Ecto neural progenitor cell (in vitro differentiated cells): ENCODE data around the gene CTNND2.

Source experiments
- DNase-seq: peaks from one replicate; pipeline ENCODE4 v3.0.0-alpha.2; 2018; ENCODE audit warnings: low spot score

The CTNND2 gene

DNA sequence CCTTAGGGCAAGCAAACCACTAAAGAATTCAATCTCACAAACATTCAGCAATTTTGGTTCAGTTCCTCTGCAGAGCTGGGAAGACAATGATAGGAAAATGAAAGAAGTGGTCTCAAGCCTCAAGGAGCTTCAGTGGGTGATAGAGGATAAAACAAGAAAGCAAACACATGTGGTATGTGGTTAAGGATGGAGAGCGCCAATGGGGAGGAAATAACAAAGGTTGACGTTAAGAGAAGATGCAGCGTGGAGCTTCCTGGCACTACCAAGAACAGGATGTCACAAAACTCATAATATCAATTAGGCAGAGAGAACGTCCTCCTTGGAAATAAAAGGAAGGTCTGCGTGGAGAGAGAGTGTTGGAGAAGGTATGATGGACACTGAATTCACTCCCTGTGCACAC, 731.8 kb downstream of the CTNND2 start:
- DNase-seq, result no peak

DNA sequence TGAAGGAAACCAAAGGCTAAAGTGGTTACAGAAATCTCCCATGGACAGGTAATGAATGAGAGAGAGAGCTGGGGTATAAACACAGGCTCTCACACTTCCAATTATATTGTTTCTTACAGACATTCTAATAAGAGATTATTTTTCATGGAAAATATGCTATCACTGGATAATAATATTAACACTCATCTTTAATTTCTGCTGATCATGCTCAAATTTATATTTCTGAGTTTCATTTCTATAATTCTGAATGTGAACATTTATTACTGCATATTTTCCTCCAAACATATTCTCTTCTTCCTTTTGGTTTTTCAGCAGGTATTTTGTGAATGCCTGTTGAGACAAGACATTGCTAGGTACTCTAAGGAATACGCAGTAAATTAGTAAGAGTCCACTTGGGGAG, 733.0 kb downstream of the CTNND2 start:
- DNase-seq, result no peak

DNA sequence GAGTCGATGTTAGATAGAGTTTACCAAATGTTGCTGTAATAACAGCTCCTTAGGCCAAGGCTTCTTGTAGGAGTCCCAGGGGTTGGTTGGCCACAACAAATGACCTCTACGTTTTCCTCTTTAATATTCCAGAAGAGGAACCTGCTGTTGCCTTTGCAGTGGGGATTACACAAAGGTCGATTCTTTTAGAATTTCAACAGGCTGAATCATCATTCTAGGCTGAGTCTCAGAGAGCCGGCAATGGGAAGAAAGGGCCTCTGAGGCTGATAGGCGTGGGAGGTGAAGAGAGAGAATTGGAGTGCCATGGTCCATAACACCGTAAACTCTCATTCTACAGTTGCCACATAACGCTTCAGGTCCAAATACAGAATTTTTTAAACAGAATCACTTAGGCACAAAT, 737.3 kb downstream of the CTNND2 start:
- DNase-seq, result no peak

DNA sequence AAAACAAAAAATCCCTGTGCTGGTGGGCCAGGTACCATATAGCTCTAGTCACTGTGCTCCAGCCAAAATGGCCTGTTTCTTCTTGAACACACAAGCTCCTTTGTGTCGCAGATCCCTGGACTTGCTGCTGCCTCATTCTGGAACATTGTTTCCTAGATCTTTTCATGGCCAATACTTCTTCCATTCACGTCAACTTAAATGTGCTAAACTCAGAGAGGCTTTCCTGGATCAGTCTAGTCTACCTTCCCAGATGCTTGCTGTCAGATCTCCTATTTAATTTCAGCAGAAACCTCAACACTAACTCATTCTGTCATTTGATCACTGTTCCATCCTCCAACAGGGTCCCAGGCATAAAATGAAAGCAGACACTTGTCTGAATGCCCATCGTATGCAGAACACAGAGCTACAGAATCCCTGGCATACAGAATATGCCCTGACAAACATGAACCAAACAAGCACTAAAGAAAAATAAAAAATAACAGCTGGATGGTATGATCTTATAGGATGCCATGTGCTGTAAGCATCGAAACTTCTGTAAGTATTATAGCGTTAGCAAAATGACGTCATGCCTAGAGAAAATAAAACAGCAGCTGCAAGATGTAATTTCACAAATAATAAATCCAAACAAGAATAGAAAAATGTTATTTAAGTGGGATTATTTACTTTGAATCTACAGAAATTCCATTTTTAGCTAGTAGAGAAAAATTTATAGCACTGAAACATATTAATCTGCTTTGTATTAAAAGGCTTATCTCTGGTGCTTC, 739.5 kb downstream of the CTNND2 start:
- DNase-seq, result no peak

DNA sequence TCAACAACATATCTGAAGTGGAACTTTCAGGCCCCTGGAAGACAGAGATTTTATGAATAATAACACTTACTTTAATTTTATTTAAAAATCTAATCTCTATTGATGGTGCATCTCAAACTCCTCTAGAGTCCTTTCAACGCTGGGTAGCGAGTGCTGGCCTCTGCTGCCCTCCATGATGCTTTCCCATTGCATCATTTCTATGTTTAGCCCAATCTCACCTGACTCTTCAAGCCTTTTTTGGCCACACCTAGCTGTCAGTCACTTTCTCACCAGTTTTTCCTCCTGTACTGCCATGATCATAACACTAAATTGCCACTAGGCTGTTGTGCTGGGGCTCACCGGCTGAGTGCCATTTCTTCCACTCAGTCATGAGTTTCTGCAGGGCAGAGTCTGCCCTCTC, 747.1 kb downstream of the CTNND2 start:
- DNase-seq, result no peak

DNA sequence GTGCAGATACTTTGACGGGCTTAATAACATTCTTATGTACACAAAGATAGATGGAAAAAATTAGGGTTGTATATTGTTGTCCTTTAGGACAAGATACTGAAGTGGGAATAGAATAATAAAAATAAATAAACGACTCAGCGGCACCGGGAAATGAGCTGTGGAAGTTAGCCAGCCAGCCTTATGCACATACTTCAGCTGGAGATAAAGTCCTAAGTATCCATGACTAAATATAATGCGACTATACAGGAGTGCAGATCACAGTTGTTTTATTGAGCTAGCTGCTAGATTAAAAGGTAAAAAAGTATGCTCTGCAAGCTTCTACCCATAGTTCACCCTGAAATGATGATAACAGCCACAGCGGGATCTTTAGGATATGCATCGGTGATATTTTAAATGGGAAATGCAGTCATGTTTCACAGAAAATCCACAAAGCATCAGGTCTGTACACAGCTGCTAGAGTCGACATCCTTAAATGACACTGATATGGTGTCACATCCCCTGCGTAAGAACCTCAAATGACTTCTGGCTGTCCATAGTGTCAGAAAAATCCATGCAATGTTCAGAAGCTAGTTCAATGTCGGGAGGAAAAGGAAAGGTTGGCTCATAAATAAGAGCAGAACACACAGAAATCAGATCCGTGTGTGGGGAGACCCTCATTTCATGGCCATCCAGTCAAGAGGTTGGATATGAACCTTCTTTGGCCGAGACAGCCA, 750.4 kb downstream of the CTNND2 start:
- DNase-seq, result no peak

DNA sequence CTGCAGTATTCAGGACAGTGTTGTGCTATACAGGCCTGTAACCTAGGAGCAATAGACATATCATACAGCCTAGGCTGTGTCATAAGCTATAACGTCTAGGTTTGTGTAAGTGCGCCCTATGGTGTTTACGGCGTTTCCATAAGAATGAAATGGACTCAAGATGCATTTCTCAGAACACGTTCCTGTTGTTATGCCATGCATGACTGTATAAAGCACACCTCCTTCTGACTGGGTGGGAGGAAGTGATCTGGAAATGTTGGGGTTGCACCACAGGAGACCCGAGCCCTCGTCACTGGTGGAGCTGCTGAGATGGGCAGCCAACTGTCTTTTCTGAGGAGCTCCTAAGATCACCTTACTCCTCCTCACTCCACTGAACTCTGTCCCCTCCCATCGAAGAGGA, 751.9 kb downstream of the CTNND2 start:
- DNase-seq, result no peak

DNA sequence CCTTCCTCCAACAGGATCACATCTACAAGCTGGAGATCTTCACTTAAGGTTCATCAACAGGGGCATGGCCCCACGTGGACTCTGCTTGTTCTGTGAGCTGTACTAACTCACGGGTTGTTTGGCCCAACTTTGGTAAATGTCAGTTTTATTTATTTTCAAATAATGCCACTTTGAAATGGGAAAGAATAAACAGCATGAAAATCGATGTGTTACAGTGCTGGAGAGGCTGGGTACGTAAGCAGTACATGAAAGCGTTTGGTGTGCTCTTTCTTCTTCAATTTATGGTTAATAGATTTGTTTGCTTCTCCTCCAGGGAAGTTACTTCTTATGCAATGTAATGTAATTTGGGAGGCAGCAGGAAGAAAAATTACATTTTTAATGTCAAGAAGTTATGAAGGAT, 753.3 kb downstream of the CTNND2 start:
- no peak for DNase-seq

DNA sequence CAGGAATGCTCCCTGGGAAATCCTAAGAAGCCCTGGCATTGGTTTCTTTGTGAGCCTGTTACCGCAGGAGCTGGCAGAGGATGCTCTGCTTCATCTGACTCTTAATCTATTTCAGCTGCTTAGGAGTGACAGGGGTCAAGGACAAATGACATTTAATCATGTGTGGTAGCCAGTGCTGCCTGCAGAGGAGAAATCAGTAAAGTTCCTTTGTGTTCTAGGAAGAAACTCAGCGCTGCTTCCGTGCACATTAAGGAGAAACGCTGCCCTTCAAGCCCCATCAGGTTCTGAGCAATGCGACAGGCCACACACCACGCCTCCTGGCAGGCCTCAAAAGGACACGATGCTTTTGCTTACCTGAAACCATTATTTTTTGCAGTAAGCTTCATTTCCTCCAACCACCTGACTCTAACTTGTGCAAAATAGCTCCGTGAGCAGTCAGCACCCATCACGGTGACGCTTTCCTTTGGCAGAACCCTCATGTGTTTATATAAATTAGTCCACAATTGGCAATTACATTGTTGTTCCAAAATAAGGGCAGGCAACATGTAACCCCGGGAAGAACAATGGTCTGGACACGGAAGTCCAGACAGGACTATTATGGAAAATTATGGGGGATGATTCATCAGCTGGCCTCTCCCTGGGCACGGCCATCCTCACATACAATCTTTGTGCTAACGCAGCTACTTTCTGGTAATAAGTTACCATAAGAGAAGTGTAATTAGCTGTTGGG, 755.3 kb downstream of the CTNND2 start:
- DNase-seq, result no peak

DNA sequence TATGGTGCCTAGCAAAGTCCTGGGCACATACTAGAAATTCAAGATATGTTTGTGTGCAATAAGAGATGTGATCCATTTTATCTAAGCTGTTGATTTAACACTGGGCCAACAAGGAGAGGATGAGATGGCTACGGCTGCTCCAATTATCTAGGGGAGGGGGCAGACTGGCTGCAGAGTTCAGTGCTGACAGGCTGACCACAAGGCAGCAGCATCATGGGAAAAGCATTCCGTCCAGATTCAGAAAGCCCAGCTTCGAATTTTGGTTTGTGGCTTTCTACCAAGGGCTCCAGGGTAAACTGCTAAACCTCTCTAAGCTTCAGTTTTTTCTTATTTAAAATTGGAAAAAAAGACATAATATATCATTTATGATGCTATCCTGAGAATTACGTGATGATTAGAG, 758.1 kb downstream of the CTNND2 start:
- no peak for DNase-seq

DNA sequence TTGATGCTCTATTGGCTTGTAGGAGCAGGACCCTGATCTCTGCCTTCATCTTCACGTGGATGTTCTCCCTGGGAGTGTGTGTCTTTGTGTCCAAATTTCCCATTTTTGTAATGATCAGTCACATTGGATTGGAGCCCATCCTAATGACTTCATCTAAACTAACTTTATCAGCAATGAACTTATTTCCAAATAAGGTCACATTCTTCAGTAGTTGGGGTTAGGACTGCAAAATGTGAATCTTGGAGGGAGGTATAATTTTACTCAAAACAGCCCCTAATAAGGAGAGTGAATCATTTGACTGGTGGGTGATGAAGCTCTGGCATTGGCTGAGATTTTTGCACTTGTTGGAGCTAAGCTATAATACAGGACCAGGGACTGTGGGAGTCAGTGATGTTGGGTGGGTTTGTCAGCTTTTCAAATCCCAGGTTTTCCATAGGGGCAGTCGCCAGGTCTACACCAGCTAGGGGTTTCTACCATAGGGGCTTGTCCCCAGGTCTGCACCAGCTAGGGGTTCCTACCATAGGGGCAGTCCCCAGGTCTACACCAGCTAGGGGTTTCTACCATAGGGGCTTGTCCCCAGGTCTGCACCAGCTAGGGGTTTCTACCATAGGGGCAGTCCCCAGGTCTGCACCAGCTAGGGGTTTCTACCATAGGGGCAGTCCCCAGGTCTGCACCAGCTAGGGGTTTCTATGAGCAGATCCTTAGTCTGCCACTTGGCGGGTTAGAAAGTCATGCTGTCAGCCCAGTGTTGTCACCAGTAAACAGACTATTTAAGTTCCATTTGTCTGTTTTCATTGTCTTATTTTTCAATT, 760.6 kb downstream of the CTNND2 start:
- no peak for DNase-seq

DNA sequence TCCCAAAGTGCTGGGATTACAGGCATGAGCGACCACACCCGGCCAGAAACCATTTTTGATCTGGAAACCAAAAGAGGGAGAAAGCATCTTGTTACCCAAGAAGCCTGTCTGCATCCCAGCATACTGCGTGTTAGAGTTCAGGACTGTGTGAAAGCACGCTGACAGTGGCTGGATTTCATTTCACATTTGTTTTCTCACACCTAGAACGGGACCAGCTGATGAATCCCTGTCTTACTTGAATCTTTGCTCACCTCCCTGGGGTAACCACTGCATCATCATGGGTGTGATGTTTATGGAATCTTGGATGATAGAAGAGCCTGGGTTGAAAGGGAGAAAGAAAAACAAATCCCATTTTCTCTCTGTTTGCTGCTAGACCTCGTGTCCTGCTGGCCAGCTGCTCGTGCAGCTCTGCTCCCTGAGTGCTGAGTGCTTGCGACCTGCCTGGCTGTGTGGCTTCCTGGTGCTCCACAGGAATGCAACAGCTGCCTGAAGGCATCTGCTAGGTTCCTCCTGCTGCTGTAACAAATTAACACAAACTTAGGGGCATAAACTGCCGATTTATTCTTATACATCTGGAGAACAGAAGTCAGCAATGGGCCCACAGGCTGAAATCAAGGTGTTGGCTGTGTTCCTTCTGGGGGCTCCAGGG, 764.9 kb downstream of the CTNND2 start:
- DNase-seq, result no peak

DNA sequence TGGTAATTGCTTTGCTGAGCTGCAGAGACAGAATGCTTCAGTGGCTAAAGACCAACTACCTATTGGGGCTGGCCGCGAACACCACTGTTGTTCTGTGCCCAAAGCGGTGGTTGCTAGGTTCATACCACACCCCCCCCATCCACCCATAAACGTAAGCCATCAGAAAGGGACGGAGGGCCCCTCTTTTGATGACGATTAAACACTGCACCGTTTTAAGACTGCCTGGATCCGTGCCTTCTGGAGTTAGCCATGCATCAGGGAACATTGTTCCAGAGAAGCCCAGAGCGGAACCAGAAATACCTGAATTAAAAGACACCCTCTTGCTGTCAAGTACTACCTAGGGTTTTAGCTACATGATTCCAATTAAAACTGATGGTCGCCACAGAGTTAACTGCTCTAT, 774.1 kb downstream of the CTNND2 start:
- no peak for DNase-seq

DNA sequence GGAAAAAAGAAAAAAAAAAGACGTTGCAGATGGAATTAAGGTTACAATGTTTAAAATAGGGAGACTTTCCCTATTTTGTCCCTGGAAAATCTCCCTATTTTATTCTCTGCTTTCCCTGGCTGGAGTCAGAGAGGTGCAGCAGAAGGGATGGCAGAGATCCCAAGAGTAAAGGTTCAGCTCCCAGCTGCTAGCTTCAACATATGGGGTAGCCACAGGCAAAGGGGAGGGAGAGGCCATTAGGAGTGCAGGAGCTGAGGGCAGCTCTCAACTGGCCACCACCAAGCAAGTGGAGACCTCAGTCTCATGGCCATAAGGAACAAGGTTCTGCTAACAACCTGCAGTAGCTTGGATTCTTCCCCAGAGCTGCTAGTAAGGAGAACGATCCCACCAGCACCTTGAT, 776.2 kb downstream of the CTNND2 start:
- DNase-seq, result no peak

DNA sequence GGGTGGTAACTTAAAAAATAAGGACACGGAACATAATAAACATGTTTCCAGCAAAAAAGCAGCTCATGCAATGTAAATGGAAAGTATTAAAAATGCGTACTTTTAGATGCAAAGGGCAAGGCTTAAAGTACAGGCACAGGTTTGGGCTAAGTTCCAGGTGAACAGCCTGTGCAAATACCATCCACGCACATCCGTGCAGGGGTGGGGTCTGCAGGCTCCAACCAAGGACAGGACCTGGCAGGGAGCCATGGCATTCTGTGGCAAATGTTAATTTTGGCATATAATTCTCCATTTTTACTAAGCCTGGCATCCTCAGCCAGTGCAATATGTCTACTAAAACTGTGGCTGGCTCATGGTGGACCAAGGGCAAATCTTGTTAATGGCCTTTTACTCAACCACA, 777.4 kb downstream of the CTNND2 start:
- DNase-seq, result no peak

DNA sequence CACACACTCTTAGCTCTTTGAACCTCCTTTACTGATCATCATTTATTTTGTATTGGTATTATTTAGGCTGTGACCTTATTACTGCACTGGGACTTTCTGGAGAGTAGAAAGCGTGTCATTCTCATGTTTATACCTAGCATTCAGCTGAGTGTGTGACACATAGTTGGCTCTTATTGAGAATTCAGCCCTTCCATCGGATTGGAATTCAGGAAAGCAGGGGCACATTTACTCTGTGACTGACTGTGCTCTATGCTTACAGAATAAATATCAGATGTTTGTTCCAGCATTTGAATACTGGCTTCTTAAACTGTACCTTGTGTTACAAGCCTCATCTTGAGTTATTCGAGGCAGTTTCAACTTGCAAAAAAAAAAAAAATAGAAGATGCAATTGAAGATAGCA, 782.4 kb downstream of the CTNND2 start:
- DNase-seq, result no peak

DNA sequence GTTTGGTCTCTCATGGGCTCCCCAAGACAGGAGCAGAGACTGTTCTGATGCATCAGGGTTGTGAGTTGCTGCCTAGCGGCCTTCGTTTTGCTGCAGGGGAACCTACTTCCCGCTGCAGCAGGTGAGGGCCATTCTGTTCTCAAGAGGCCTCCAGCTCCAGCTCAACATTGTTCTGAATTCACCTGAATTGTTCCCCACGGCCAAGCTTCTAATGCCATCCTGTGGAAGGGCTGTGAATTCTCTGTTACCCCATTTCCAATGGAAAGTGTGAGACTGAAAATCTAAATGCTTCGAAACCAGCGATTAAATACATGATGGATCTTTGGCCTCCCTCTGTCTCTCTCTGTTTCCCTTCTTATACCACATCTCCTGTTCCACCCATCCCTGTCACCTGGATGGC, 794.1 kb downstream of the CTNND2 start:
- DNase-seq, result no peak

DNA sequence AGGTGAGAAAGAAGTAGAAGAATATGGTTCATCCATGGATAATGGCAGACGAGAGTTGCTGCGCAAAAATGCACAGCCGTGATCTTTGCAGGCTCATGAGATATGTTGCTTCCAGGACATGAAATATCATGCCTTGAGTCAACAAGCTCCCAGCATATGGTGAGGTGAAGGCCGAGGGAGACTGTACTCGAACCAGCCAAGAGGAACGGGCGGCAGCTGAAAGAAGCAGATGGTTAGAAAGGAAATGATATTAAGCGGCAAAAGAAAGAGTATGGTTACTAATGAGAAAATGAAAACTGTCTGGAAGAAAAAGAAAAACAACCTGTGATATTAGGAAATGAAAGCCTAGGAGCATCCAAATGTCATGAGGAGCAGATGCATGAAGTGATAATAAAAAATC, 798.5 kb downstream of the CTNND2 start:
- no peak for DNase-seq

DNA sequence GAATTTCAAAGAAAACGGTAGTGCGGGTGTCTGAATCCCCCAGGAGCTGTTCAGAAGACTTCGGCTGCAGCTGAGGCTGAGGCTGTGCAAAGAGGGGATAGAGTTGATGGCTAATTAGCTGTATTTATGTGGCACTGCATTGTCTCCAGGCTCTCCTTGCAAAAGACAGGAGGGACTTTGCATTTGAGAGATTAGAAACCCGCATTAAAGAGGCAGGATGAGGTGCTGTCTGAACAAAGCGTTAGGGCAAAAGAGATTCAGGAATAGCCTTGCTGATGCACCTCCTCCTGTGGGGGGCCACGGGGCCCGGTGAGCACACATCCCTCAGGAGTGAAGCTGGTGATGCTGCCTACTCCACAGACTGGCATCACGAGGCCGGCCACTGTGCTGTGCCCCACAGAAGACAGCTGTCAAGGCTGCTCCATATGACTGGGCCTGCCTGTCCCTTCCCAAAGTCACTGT, 799.6 kb downstream of the CTNND2 start:
- no peak for DNase-seq

DNA sequence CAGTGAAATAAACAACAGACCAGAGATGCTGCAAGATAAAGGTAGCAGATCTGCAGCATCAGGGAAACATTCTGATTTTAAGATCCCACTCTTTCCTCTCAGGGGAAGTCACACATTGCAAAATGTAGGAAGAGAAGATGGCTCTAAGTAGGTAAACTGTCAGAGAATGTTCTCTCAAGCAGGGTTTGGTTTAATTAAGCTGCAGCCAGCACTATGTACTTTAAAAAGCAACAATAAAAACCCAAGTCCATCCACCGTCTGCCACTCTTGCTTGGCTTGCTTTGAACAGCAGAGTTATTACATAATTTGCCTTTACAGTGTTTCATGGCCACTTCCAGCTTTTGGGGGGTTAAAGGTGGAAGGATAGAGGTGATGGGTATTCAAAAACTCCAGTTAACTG, 800.0 kb downstream of the CTNND2 start:
- DNase-seq, result no peak

DNA sequence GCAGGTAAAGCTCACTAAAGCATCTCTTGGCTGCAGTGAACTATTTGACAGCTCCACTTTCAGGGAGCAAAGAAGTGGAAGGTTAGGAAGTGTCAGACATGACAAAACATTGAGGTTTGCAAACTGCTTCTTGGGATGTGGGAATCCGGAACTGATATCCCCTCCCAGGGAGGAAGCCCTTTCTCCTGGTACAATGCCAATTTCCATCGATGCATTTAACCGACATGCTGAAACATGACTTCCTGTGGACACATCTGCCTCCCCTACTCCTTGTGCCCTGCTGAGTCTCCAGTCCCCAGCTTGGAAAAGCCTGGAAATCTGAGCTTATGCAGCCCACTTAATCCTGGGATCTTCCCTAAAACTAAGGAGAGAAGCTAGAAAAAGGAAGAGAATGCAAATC, 820.1 kb downstream of the CTNND2 start:
- DNase-seq, result no peak
